Neural progenitor cell (in vitro differentiated cells): ENCODE measurements around the gene GRIK1.

ENCODE experiments used
- EZH2 ChIP-seq: fragments of 200-600 bp; sonication (generic); IDR thresholded peaks from 2 replicates; pipeline ENCODE4 v1.6.1; 2017; ENCODE audit warnings: antibody characterized with exemption, mild to moderate bottlenecking, moderate library complexity
- EZH2phosphoT487 ChIP-seq: fragments of 200-600 bp; sonication (generic); IDR thresholded peaks from 2 replicates; pipeline ENCODE4 v1.6.1; 2017; ENCODE audit warnings: antibody characterized with exemption
- TF ChIP-seq, protein P1 (sequence below): fragments of 200-600 bp; sonication (generic); IDR thresholded peaks from 2 replicates; pipeline ENCODE4 v1.5.1; 2017; ENCODE audit warnings: antibody characterized with exemption, mild to moderate bottlenecking

DNA sequence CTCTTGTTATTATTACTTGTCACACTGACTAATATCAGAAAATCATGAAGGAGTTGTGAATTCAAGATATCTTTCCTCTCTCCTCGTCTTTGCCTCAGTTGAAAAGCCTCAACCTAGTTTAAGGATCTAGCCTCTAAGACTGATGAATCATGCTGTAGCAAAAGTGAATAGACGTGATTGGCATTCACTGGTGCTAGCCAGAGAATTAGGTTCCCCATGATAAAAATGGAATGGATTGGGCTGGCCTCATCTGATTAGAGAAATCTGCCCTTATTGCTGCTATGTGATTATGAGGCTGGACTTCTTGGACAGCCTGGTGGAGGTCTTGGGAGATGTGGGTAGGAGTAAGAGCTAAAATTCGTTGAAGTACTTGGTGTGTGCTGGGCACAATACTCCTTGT lies 432.8 kb downstream of the GRIK1 start:
- TF ChIP-seq, protein P1, sequence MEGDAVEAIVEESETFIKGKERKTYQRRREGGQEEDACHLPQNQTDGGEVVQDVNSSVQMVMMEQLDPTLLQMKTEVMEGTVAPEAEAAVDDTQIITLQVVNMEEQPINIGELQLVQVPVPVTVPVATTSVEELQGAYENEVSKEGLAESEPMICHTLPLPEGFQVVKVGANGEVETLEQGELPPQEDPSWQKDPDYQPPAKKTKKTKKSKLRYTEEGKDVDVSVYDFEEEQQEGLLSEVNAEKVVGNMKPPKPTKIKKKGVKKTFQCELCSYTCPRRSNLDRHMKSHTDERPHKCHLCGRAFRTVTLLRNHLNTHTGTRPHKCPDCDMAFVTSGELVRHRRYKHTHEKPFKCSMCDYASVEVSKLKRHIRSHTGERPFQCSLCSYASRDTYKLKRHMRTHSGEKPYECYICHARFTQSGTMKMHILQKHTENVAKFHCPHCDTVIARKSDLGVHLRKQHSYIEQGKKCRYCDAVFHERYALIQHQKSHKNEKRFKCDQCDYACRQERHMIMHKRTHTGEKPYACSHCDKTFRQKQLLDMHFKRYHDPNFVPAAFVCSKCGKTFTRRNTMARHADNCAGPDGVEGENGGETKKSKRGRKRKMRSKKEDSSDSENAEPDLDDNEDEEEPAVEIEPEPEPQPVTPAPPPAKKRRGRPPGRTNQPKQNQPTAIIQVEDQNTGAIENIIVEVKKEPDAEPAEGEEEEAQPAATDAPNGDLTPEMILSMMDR: no peak
- no peak for TF ChIP-seq EZH2
- no peak for TF ChIP-seq EZH2phosphoT487
